NB4 (cell line): ENCODE data around the gene RAPGEF5.

Source experiments
- MYC ChIP-seq: IDR thresholded peaks from 2 replicates; pipeline ENCODE4 v1.6.1; 2011; ENCODE audit warnings: low read depth, low read length
- TF ChIP-seq, protein P1 (sequence below): IDR thresholded peaks from one replicate; pipeline ENCODE4 v1.5.1; 2012; ENCODE audit warnings: low read depth, low read length
- TF ChIP-seq, protein P2 (sequence below): IDR thresholded peaks from 2 replicates; pipeline ENCODE4 v1.6.1; 2011; ENCODE audit warnings: low read depth, low read length

DNA sequence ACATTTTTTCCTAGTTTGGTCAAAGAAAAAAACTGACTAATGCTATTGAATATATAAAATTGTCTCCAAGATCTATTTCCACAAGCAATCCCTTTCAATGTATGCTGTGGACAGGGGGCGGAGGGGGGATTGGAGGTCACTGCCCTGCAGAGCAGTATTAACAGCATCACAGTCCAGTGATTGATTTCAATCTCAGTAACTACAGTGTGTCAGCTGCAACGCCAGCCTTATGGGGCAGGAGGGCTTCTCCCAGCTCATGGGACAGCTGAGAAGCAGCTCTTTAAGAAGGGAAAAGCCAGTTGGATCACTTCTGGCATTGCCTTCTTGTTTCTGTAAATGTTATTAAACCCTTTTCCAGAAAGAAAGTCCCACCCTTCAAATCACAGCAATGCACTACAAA lies 65.0 kb downstream of the RAPGEF5 start:
- TF ChIP-seq, protein P1, sequence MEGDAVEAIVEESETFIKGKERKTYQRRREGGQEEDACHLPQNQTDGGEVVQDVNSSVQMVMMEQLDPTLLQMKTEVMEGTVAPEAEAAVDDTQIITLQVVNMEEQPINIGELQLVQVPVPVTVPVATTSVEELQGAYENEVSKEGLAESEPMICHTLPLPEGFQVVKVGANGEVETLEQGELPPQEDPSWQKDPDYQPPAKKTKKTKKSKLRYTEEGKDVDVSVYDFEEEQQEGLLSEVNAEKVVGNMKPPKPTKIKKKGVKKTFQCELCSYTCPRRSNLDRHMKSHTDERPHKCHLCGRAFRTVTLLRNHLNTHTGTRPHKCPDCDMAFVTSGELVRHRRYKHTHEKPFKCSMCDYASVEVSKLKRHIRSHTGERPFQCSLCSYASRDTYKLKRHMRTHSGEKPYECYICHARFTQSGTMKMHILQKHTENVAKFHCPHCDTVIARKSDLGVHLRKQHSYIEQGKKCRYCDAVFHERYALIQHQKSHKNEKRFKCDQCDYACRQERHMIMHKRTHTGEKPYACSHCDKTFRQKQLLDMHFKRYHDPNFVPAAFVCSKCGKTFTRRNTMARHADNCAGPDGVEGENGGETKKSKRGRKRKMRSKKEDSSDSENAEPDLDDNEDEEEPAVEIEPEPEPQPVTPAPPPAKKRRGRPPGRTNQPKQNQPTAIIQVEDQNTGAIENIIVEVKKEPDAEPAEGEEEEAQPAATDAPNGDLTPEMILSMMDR = no peak
- TF ChIP-seq, protein P2, sequence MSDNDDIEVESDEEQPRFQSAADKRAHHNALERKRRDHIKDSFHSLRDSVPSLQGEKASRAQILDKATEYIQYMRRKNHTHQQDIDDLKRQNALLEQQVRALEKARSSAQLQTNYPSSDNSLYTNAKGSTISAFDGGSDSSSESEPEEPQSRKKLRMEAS = no peak
- TF ChIP-seq MYC = no peak
